ENCODE measurements around the gene SARS2.

Gene SARS2

GRCh38 chr19:38915329-38916321 lies 14.9 kb downstream of the SARS2 start:
- Mint-ChIP-seq H3K4me3 (no peak overlapping the region), H3K4me1 (ENCODE audit: low read depth) (peaks cover 9% of the 10 kb centered on the region), H3K27me3 (no peaks in the 10 kb centered on the region), H3K36me3 (ENCODE audit: low read depth) (peaks cover 10% of the 10 kb centered on the region), H3K9me3 (no peaks in the 10 kb centered on the region), H3K27ac (no peak overlapping the region)

- H3K27ac Mint-ChIP-seq: no peak overlapping the region
Observed at GRCh38 chr19:38913958-38914357, 16.6 kb downstream of the SARS2 start.

GRCh38 chr19:38912600-38913514 lies 17.7 kb downstream of the SARS2 start:
- H3K4me1 Mint-ChIP-seq (ENCODE audit: low read depth): peaks cover 12% of the 10 kb centered on the region
- H3K27ac Mint-ChIP-seq: peak overlapping the region; percentile 36
- no peaks in the 10 kb centered on the region for H3K27me3 Mint-ChIP-seq
- no peaks in the 10 kb centered on the region for H3K9me3 Mint-ChIP-seq
- peaks cover 17% of the 10 kb centered on the region for H3K36me3 Mint-ChIP-seq (ENCODE audit: low read depth)
- no peak overlapping the region for H3K4me3 Mint-ChIP-seq

More at GRCh38 chr19:38913958-38914357, 16.6 kb downstream of the SARS2 start:
- Mint-ChIP-seq H3K4me1 (ENCODE audit: low read depth) (peaks cover 9% of the 10 kb centered on the region), H3K9me3 (no peaks in the 10 kb centered on the region), H3K36me3 (ENCODE audit: low read depth) (peaks cover 8% of the 10 kb centered on the region), H3K27me3 (no peaks in the 10 kb centered on the region), H3K4me3 (no peak overlapping the region)

GRCh38 chr19:38911388-38912001 lies 19.1 kb downstream of the SARS2 start:
- H3K27me3 Mint-ChIP-seq: no peaks in the 10 kb centered on the region
- no peak overlapping the region for H3K4me3 Mint-ChIP-seq
- no peaks in the 10 kb centered on the region for H3K9me3 Mint-ChIP-seq
- H3K36me3 Mint-ChIP-seq (ENCODE audit: low read depth): peaks cover 30% of the 10 kb centered on the region
- H3K4me1 Mint-ChIP-seq (ENCODE audit: low read depth): peaks cover 16% of the 10 kb centered on the region
- no peak overlapping the region for H3K27ac Mint-ChIP-seq

GRCh38 chr19:38910488-38910887 lies 20.1 kb downstream of the SARS2 start:
- peaks cover 26% of the 10 kb centered on the region for H3K36me3 Mint-ChIP-seq (ENCODE audit: low read depth)

GRCh38 chr19:38908911-38909310 lies 21.7 kb downstream of the SARS2 start:
- Mint-ChIP-seq H3K27me3 (no peaks in the 10 kb centered on the region), H3K27ac (no peak overlapping the region), H3K9me3 (no peaks in the 10 kb centered on the region), H3K4me3 (no peak overlapping the region), H3K36me3 (ENCODE audit: low read depth) (peaks cover 38% of the 10 kb centered on the region), H3K4me1 (ENCODE audit: low read depth) (peaks cover 24% of the 10 kb centered on the region)

More at GRCh38 chr19:38910488-38910887, 20.1 kb downstream of the SARS2 start:
- H3K27me3 Mint-ChIP-seq: no peaks in the 10 kb centered on the region
- no peaks in the 10 kb centered on the region for H3K9me3 Mint-ChIP-seq
- peaks cover 16% of the 10 kb centered on the region for H3K4me1 Mint-ChIP-seq (ENCODE audit: low read depth)
- no peak overlapping the region for H3K27ac Mint-ChIP-seq
- no peak overlapping the region for H3K4me3 Mint-ChIP-seq

GRCh38 chr19:38907670-38908069 lies 22.9 kb downstream of the SARS2 start:
- Mint-ChIP-seq H3K4me3 (no peak overlapping the region), H3K36me3 (ENCODE audit: low read depth) (peaks cover 44% of the 10 kb centered on the region), H3K27ac (no peak overlapping the region), H3K27me3 (no peaks in the 10 kb centered on the region), H3K9me3 (no peaks in the 10 kb centered on the region), H3K4me1 (ENCODE audit: low read depth) (peaks cover 22% of the 10 kb centered on the region)

GRCh38 chr19:38907227-38907626 lies 23.3 kb downstream of the SARS2 start:
- Mint-ChIP-seq H3K4me3 (no peak overlapping the region), H3K9me3 (no peaks in the 10 kb centered on the region), H3K36me3 (ENCODE audit: low read depth) (peaks cover 44% of the 10 kb centered on the region), H3K27me3 (no peaks in the 10 kb centered on the region), H3K4me1 (ENCODE audit: low read depth) (peaks cover 18% of the 10 kb centered on the region), H3K27ac (no peak overlapping the region)

- Mint-ChIP-seq H3K4me1 (ENCODE audit: low read depth) (peaks cover 33% of the 10 kb centered on the region), H3K36me3 (ENCODE audit: low read depth) (peaks cover 54% of the 10 kb centered on the region), H3K27me3 (no peaks in the 10 kb centered on the region), H3K9me3 (no peaks in the 10 kb centered on the region), H3K4me3 (no peak overlapping the region), H3K27ac (no peak overlapping the region)
Observed at GRCh38 chr19:38905620-38906019, 24.9 kb downstream of the SARS2 start.

- Mint-ChIP-seq H3K36me3 (ENCODE audit: low read depth) (peaks cover 56% of the 10 kb centered on the region), H3K4me3 (no peak overlapping the region), H3K9me3 (no peaks in the 10 kb centered on the region), H3K27ac (no peak overlapping the region), H3K4me1 (ENCODE audit: low read depth) (peaks cover 34% of the 10 kb centered on the region), H3K27me3 (no peaks in the 10 kb centered on the region)
Observed at GRCh38 chr19:38904581-38905539, 25.7 kb downstream of the SARS2 start.

GRCh38 chr19:38901683-38902082 lies 28.9 kb downstream of the SARS2 start:
- H3K27ac Mint-ChIP-seq: no peak overlapping the region
- H3K4me1 Mint-ChIP-seq (ENCODE audit: low read depth): peaks cover 46% of the 10 kb centered on the region
- peaks cover 31% of the 10 kb centered on the region for H3K36me3 Mint-ChIP-seq (ENCODE audit: low read depth)

GRCh38 chr19:38900743-38901190 lies 29.8 kb downstream of the SARS2 start:
- peak overlapping the region; percentile 99 for H3K4me3 Mint-ChIP-seq
- peaks cover 46% of the 10 kb centered on the region for H3K4me1 Mint-ChIP-seq (ENCODE audit: low read depth)
- no peaks in the 10 kb centered on the region for H3K9me3 Mint-ChIP-seq
- H3K27me3 Mint-ChIP-seq: no peaks in the 10 kb centered on the region
- H3K36me3 Mint-ChIP-seq (ENCODE audit: low read depth): peaks cover 30% of the 10 kb centered on the region
- peak overlapping the region; percentile 93 for H3K27ac Mint-ChIP-seq

More at GRCh38 chr19:38901683-38902082, 28.9 kb downstream of the SARS2 start:
- no peaks in the 10 kb centered on the region for H3K27me3 Mint-ChIP-seq
- peak overlapping the region; percentile 99 for H3K4me3 Mint-ChIP-seq
- H3K9me3 Mint-ChIP-seq: no peaks in the 10 kb centered on the region

GRCh38 chr19:38900202-38900629 lies 30.3 kb downstream of the SARS2 start:
- Mint-ChIP-seq H3K27ac (peak overlapping the region; percentile 93), H3K4me1 (ENCODE audit: low read depth) (peaks cover 46% of the 10 kb centered on the region), H3K9me3 (no peaks in the 10 kb centered on the region), H3K27me3 (no peaks in the 10 kb centered on the region), H3K36me3 (ENCODE audit: low read depth) (peaks cover 27% of the 10 kb centered on the region), H3K4me3 (peak overlapping the region; percentile 99)

All from stimulated activated naive CD8-positive, alpha-beta T cell treated with anti-CD3 and anti-CD28 coated beads, Interleukin-15, Interleukin-2, amounts not matched to agents 100 ng/mL and 50 ng/mL, for 24 hours (primary cell).